Gastroesophageal sphincter (tissue), 3 donors: Measurements from ENCODE around the gene SEMA3C.

Source experiments
- CTCF ChIP-seq, 4 experiments: fragments of 200-600 bp in 2 of 4; fragments of 450-650 bp in 2 of 4; sonication (generic) in 1 of 4; IDR thresholded peaks; one replicate each; pipeline ENCODE4 v1.5.1; 2017 to 2019; ENCODE audit warnings: antibody characterized with exemption in 4 of 4, mild to moderate bottlenecking in 2 of 4, moderate library complexity in 2 of 4
- POLR2A ChIP-seq, 2 donors: fragments of 450-650 bp; IDR thresholded peaks; one replicate each; pipeline ENCODE4 v1.6.1; 2017; ENCODE audit warnings: antibody characterized with exemption in 2 of 2, mild to moderate bottlenecking in 2 of 2, moderate library complexity in 1 of 2
- POLR2AphosphoS5 ChIP-seq: sonication (generic); formaldehyde crosslinking; IDR thresholded peaks from one replicate; pipeline ENCODE4 v1.6.1; 2017; ENCODE audit warnings: antibody characterized with exemption

GRCh38 chr7:80842022-80842790 lies 76.6 kb downstream of the SEMA3C start:
- TF ChIP-seq CTCF (IDR thresholded peaks at IDR 0.05) (no peak), POLR2AphosphoS5 (no peak), POLR2A (IDR thresholded peaks at IDR 0.05) (no peak)
